HS-5 (cell line): ENCODE results near the gene CD84.
"Not testable (repeated sequence)": the region's sequence is repeated elsewhere in the genome, so short reads cannot be mapped to it uniquely, and the experiment has no call there.

Source experiments
- DNase-seq: peaks from one replicate; pipeline ENCODE4 v3.0.0-alpha.2; 2012; ENCODE audit warnings: low read depth

Gene CD84

DNA sequence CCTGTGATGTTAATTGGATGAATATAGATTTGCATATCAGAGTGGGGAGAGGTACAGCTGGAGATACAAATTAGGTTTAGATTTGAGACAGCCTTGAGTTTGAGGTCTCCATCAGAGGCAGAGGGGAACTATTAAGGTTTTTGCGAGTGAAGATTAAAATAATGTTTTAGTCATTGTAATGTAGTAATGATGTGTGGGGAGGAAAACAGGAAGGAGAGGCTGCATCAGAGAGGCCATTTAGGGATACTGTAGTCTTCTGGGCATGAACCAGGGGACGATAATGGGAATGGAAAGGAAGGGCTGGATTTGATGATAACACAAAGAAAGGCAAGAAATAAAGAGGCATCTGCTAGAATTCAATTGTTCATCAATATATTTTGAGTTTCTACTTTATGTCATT is 9.5 kb downstream of the CD84 start:
- no peak for DNase-seq

DNA sequence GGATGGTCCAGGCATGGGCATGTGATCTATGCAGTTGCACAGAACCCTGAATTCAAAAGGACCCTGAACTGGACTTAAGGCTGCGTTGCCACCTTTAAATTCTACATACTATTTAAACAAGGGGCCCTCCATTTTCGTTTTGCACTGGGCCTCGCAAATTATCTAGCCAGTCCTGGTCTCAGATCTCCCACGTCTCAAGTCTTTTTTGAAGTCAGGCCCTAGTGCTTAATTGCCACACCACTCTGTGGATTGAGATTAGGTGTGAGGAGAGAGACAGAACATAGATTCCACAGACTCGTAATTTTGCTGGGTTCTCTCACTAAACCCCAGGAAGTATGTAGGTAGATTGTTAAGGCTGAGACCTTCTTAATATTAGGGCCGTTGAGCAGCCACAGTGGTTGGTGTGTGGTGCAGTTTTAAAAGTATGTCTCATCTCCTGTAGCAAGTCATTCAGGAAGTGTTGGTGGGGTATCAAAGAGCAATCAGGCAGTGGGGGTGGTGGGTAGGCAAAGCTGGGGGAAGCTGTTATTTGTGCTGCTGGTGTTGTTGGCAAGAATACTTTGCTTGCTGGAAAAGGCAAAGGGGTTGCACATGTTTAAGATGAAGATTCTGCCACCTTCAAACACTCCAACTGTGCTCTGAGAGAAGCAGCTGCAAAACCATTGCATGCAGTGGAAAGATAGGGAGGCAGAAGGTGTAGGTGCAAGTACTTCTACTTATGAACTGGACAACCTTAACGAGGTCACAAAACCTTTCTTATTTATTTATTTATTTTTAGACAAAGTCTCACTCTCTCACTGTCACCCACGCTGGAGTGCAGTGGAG is 11.2 kb downstream of the CD84 start:
- DNase-seq, result no peak

DNA sequence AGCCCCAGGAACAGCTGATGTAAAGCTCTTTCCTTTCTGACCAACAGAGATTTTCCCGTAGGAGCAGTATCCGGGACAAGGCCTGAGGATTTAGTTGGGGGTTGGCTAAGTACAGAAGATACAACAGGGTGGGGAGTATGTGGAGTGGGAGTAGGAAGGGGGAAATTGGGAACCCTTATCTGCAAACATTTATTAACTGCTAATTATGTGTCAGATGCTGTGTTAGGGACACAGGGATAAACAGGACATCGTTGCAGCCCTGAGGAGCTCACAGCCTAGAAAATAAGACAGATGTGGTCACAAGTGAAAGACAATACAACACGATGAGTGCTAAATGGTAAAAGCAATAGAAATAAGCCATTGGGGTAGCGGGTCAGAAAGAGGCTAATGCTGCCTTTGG is 12.0 kb downstream of the CD84 start:
- no peak for DNase-seq

GRCh38 chr1:160565564-160565963 is 13.7 kb downstream of the CD84 start:
- no peak for DNase-seq

GRCh38 chr1:160563230-160563629 is 16.1 kb downstream of the CD84 start:
- DNase-seq, result not testable (repeated sequence)

- not testable (repeated sequence) for DNase-seq
These were observed 16.6 kb downstream of the CD84 start for GRCh38 chr1:160562745-160563144.

DNA sequence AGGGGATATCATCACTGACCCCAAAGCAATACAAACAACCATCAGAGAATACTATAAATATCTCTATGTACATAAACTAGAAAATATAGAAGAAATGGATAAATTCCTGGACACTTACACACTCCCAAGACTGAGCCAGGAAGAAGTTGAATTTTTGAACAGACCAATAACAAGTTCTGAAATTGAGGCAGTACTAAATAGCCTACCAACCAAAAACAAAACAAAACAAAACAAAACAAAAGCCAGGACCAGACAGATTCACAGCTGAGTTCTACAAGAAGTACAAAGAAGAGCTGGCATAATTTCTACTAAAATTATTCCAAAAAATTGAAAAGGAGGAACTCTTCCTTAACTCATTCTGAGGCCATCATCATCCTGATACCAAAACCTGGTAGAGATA is 18.5 kb downstream of the CD84 start:
- no peak for DNase-seq

GRCh38 chr1:160560045-160560705 is 19.1 kb downstream of the CD84 start:
- DNase-seq, result no peak

- DNase-seq, result not testable (repeated sequence)
These were observed 19.9 kb downstream of the CD84 start for GRCh38 chr1:160559437-160559836.

DNA sequence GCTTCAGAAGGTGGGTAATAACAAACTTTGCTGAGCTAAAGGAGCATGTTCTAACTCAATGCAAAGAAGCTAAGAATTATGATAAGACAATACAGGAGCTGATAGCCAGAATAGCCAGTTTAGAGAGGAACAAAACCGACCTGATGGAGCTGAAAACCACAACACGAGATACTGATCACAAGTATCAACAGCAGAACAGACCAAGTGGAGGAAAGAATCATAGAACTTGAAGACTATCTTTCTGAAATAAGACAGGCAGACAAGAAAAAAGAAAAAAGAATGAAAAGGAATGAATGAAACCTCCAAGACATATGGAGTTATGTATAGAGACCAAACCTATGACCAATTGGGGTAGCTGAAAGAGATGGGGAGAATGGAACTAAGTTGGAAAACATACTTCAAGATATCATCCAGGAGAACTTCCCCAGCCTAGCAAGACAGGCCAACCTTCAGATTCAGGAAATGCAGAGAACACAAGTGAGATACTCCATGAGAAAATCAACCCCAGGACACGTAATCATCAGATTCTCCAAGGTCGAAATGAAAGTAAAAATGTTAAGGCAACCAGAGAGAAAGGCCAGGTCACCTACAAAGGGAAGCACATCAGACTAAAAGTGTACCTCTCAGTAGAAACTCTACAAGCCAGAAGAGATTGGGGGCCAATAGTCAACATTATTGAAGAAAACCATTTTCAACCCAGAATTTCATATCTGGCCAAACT is 20.5 kb downstream of the CD84 start:
- DNase-seq, result no peak

- DNase-seq, result no peak
These were observed 25.5 kb downstream of the CD84 start for GRCh38 chr1:160553778-160554177.

DNA sequence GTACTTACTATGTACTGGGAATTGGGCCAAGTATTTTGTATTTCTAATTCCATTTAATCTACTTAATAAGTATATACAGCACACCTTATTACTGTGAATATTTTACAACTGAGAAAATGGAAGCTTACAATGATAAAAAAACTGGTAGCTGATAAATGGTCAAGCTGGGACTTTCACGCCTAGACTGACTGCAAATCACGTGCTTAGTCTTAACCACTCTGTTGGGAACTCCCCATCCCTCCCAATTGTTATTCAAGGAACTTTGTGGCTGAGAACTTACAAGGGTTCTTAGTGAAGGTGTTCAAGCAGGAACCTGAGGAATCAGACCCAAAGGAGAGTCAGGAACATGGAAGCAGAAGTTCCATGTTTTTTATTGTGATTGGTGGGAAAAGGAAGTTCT is 26.9 kb downstream of the CD84 start:
- DNase-seq, result no peak

DNA sequence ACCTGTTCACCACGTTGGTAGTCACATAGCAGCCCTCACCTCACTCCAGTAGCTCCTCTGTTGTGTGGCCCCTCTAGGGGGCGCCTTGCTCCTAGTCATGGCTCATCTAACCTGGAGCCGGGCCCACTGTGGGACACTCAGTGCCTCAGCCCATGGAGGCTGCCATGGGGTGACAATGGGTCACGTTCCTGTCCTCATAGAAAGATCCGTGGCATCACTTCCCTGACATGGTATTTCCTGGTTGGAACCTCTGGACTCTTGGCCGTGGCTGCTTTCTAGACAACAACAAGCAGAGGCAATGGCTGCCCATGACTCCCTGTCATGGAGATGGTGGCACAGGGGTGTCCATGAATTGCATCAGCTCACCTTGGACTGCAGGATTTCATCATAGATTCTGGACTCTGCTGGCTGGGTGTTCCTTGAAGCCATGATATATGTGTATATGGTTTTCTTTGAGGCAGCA is 28.7 kb downstream of the CD84 start:
- DNase-seq, result no peak

GRCh38 chr1:160549665-160550006 is 29.7 kb downstream of the CD84 start:
- no peak for DNase-seq

DNA sequence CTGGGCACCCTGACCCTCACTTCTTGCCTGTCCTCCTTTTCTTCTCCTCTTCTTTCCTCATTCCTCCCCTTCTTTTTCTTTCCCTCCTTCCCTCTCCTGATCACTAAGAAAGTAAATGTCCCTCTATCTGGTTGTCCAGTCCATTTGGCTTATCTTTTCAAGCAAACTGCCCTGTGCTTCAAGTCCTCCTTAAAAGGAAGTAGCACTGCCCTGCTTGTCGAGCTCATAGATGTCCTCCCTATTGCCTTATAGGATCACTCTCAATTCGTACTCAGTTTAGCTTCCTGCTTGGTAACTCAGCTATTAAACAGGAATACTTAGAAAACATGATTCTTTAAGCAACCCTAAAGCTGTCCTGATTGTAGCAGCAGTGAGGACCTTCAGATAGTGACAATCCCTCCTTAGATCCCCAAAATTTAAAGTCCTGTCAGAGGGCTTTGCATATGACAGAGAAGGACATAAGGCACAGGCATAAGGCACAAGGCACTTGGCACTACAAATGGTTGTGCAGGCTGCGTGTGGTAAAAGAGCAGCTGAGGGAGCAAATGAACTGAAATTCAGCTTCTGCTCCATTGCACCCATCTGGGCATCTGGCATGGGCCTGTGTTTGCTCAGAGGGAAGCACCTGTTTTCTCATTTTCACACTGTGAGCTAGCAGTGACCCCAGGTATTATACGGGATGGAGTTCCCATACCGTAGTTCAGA is 30.2 kb downstream of the CD84 start:
- no peak for DNase-seq

- no peak for DNase-seq
These were observed 31.1 kb downstream of the CD84 start for GRCh38 chr1:160548183-160548582.

GRCh38 chr1:160547422-160547821 is 31.9 kb downstream of the CD84 start:
- no peak for DNase-seq

- no peak for DNase-seq
These were observed 32.4 kb downstream of the CD84 start for GRCh38 chr1:160546942-160547341.

DNA sequence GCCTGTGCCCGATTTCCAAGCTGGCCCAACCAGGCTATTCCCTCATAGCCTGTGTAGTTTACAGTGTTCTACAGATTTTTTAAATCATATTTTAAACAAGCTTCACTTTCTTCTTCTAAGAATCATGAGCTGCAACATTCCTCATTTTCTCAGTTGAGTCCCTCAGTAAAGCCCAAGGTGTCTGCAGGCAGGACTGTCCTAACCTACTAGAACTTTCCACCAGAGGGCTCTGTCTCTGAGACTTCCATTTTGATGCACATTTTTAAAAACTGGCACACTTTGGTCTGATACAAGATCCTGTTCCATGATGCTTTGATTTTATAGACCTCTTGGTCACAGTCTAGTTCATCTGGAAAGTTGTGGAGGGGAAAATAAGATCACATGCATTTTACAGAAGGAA is 34.6 kb downstream of the CD84 start:
- DNase-seq, result no peak

- no peak for DNase-seq
These were observed 36.9 kb downstream of the CD84 start for GRCh38 chr1:160542303-160542945.

- no peak for DNase-seq
These were observed 37.5 kb downstream of the CD84 start for GRCh38 chr1:160541622-160542302.
